ENCODE data around the gene OR13C8. TPM values are rescaled to one million over a fixed set of nuclear protein-coding genes. Genes with fewer than 3 reads are reported as not detected.

Gene OR13C8
- total RNA-seq, 6 experiments from 2014 or later = not detected

- no peaks in the 10 kb centered on the region for H3K27me3 ChIP-seq
- ATAC-seq = no peak
- H3K27ac ChIP-seq = no peak overlapping the region
- intact Hi-C loops (cut with DNase I) = no loop called here
- H3K9me3 ChIP-seq = no peaks in the 10 kb centered on the region
- no peak for DNase-seq
- H3K36me3 ChIP-seq = no peaks in the 10 kb centered on the region
- H3K4me3 ChIP-seq = no peak overlapping the region
- no peak for TF ChIP-seq CTCF (IDR thresholded peaks at IDR 0.05)
- TF ChIP-seq POLR2A (IDR thresholded peaks at IDR 0.05) = no peak
- WGBS (ENCODE audit: insufficient coverage, low coverage, low lambda C conversion rate, missing lambda C conversion rate) = 81% methylated on average over 2 of the region's 2 CpGs
- no peaks in the 10 kb centered on the region for H3K4me1 ChIP-seq
Observed at GRCh38 chr9:104606152-104606551, 37.2 kb downstream of the OR13C8 start.

DNA sequence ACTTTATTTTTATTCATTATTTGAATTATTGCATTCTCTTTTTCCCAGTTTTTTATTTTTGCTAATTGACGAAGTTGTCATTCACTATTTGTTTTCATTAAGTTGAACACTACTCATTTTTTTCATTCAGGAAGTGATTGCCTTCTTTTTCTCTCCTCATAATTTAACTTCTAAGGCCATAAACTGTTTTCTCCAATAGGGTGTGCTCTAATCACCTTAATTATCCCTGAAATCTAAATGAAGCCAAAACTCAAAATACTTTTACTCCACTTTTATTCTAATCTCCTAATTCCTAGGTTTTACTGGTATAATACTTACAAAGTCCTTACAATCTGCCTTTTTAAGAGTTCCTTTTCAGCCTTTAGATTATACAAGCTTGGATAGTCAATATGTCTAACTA lies 39.4 kb downstream of the OR13C8 start:
- Histone ChIP-seq H3K27me3 (no peaks in the 10 kb centered on the region), H3K27ac (no peak overlapping the region), H3K9me3 (no peaks in the 10 kb centered on the region), H3K4me3 (no peak overlapping the region), H3K36me3 (no peaks in the 10 kb centered on the region), H3K4me1 (no peaks in the 10 kb centered on the region)
- intact Hi-C loops (cut with DNase I) = no loop called here
- WGBS (ENCODE audit: insufficient coverage, low coverage, low lambda C conversion rate, missing lambda C conversion rate) = 28% methylated on average over 1 of the region's 1 CpG
- ATAC-seq (no peak), DNase-seq (no peak)
- TF ChIP-seq CTCF (IDR thresholded peaks at IDR 0.05) = peak in 2 of 4 donors; percentile 32 to 45
- no peak for TF ChIP-seq POLR2A (IDR thresholded peaks at IDR 0.05)

DNA sequence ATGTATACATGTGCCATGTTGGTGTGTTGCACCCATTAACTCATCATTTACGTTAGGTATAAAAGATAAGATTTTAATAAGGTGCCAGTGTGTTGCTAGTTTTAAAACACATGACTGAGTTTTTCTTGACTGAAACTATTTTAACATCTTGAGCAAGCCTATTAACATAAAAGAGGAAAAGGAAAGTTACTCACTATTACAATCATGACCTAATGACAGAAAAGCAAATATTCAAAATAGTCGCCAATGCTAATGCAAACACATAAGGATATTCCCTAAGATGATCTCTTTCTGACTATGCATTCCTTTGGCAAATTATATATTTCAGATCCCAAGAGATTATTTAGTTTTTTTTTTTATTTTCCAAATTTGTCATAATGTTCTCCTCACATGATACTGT lies 42.2 kb downstream of the OR13C8 start:
- H3K27me3 ChIP-seq = no peaks in the 10 kb centered on the region
- no peak for DNase-seq
- no peaks in the 10 kb centered on the region for H3K4me1 ChIP-seq
- no peak for ATAC-seq
- 71% methylated on average over 2 of the region's 2 CpGs for WGBS (ENCODE audit: insufficient coverage, low coverage, low lambda C conversion rate, missing lambda C conversion rate)
- no peak overlapping the region for H3K4me3 ChIP-seq
- intact Hi-C loops (cut with DNase I) = no loop called here
- H3K27ac ChIP-seq = no peak overlapping the region
- TF ChIP-seq POLR2A (IDR thresholded peaks at IDR 0.05) = no peak
- no peak for TF ChIP-seq CTCF (IDR thresholded peaks at IDR 0.05)
- no peaks in the 10 kb centered on the region for H3K36me3 ChIP-seq
- H3K9me3 ChIP-seq = no peaks in the 10 kb centered on the region

GRCh38 chr9:104617418-104617817 lies 48.5 kb downstream of the OR13C8 start:
- Histone ChIP-seq H3K4me3 (no peak overlapping the region), H3K4me1 (no peaks in the 10 kb centered on the region), H3K9me3 (no peaks in the 10 kb centered on the region), H3K36me3 (no peaks in the 10 kb centered on the region), H3K27ac (no peak overlapping the region), H3K27me3 (no peaks in the 10 kb centered on the region)
- intact Hi-C loops (cut with DNase I) = no loop called here
- no peak for ATAC-seq
- TF ChIP-seq POLR2A (IDR thresholded peaks at IDR 0.05) (no peak), CTCF (IDR thresholded peaks at IDR 0.05) (no peak)
- DNase-seq = no peak

GRCh38 chr9:104618104-104618503 lies 49.1 kb downstream of the OR13C8 start, which contains the start of gene OR13C9:
Gene OR13C9 (minus strand): TSS chr9:104618204. CDS start chr9:104618204, 0 bp downstream.
- H3K36me3 ChIP-seq = no peaks in the 10 kb centered on the region
- no peak within 1 kb of the TSS for H3K4me3 ChIP-seq
- H3K27me3 ChIP-seq = no peaks in the 10 kb centered on the region
- no peak for ATAC-seq
- no peak within 1 kb of the TSS for H3K27ac ChIP-seq
- WGBS (ENCODE audit: insufficient coverage, low coverage, low lambda C conversion rate, missing lambda C conversion rate) = 44% methylated on average over 2 of the region's 2 CpGs
- intact Hi-C loops (cut with DNase I) = no loop called here
- no peaks in the 10 kb centered on the region for H3K4me1 ChIP-seq
- DNase-seq = no peak
- H3K9me3 ChIP-seq = no peaks in the 10 kb centered on the region
- no peak for TF ChIP-seq POLR2A (IDR thresholded peaks at IDR 0.05)
- TF ChIP-seq CTCF (IDR thresholded peaks at IDR 0.05) = no peak
